ENCODE results near the gene THSD4. TPM values are rescaled to one million over a fixed set of nuclear protein-coding genes. Genes with fewer than 3 reads are reported as not detected.
A peak's percentile ranks its signal among the peaks of the same experiment; 100 is the strongest.

THSD4 gene
- total and polyA plus RNA-seq, 8 donors, result 15.7 to 43.3 (median 19.1) TPM

DNA sequence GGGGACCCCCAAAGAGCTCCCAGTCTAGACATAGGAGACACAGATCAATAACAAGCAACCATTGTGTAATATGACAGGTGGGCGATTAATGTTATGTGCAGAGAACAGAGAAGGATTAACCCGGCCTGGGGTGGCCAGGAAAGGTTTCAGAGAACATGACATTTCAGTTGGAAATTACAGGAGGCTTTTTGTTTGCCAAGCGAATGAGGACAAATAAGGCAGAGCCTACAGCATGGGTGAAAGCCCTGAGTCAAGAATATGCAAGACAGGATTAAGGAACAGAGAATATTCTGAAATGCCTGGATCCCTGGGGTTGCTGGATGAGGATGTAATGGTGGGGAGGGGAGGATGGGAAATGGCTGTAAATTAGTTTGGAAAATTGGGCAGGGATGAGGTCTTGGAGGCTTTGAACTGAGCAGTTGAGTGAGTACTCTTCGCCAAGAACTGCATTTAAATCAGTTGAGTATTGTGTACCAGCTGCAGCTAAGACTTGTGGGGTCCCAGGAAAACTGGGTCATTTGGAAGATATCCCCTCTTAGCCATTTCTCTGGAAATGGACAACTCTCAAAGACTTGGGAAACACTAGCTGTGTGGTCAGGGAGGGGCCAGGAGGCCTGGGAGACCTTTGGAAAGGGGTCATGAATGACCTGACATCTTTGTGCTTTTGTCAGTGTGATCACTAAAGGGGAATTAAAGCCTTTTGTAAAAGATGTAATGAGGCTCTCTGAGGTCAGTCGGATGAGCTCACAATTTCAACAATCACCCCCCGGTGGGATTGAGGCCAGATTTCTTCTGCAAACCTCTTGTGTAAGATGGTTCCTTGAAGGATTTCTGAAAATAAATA, 496.5 kb downstream of the THSD4 start:
- Histone ChIP-seq H3K27me3 (no peaks in the 10 kb centered on the region), H3K9me3 (no peaks in the 10 kb centered on the region), H3K27ac (peak overlapping the region in 1 of 2 donors; percentile 1), H3K4me3 (no peak overlapping the region), H3K36me3 (no peaks in the 10 kb centered on the region), H3K4me1 (no peaks in the 10 kb centered on the region)
- no peak for ATAC-seq
- intact Hi-C loops (cut with DNase I), result no loop called here
- TF ChIP-seq, protein P1, sequence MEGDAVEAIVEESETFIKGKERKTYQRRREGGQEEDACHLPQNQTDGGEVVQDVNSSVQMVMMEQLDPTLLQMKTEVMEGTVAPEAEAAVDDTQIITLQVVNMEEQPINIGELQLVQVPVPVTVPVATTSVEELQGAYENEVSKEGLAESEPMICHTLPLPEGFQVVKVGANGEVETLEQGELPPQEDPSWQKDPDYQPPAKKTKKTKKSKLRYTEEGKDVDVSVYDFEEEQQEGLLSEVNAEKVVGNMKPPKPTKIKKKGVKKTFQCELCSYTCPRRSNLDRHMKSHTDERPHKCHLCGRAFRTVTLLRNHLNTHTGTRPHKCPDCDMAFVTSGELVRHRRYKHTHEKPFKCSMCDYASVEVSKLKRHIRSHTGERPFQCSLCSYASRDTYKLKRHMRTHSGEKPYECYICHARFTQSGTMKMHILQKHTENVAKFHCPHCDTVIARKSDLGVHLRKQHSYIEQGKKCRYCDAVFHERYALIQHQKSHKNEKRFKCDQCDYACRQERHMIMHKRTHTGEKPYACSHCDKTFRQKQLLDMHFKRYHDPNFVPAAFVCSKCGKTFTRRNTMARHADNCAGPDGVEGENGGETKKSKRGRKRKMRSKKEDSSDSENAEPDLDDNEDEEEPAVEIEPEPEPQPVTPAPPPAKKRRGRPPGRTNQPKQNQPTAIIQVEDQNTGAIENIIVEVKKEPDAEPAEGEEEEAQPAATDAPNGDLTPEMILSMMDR (IDR thresholded peaks at IDR 0.05), result no peak
- DNase-seq, result no peak

DNA sequence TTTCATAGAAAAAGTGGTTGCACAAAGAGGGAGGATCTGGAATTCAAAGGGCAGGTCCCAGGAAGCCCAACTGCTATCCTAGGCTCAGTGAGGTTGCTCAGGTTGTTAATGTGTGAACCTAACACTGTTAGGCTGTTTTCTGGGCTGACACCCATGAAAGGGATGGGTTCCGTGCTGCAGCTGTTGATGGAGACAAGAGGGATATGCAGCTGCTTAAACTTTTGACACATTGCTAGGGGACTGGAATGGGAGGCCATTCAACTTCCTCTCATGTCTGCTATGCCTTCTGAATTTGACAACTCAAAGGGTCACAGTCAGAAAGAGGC, 497.1 kb downstream of the THSD4 start:
- no peaks in the 10 kb centered on the region for H3K27me3 ChIP-seq
- intact Hi-C loops (cut with DNase I), result no loop called here
- H3K9me3 ChIP-seq, result no peaks in the 10 kb centered on the region
- no peak overlapping the region for H3K4me3 ChIP-seq
- peak overlapping the region in 1 of 2 donors; percentile 28 for H3K27ac ChIP-seq
- DNase-seq, result no peak
- TF ChIP-seq, protein P1 (IDR thresholded peaks at IDR 0.05), result no peak
- H3K4me1 ChIP-seq, result no peaks in the 10 kb centered on the region
- peak; percentile 11 for ATAC-seq
- no peaks in the 10 kb centered on the region for H3K36me3 ChIP-seq

DNA sequence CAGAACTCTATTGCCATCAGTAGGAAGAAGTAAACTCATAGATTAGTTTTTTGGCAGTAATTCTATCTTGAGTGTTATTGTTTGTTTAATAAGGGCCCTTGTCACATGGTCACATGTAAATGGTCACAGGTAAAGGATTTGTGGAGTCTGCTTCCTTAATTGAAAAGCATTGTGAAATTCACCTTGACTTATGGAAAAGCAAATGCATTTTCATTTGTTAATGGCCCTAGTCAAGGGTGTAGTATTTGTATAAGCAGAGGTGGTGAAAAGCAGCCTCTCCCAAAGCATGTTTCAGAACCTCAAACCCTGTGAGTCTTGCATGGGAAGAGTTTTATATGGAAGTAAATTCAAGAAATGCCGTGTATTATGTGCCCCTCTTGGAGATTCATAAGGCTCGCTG, 497.6 kb downstream of the THSD4 start:
- no peaks in the 10 kb centered on the region for H3K4me1 ChIP-seq
- intact Hi-C loops (cut with DNase I), result no loop called here
- DNase-seq, result no peak

DNA sequence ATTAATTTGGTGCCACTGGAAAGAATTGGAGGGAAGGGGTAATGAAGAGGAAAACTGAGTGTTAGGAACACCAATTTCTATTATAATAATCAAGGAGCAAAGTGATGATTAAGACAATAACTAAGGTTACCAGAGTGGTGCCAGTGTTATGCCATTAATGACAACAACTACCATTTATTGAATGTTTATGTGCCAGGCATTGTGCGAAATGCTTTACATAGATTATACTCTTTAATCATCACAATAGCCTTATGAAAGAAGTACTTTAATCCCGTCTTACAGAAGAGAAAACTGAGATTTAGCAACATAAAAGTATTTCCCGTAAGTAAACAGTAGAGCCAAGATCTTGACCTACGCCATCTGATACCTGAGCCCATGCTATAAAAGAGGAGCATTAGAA, 507.8 kb downstream of the THSD4 start:
- no peak overlapping the region for H3K4me3 ChIP-seq
- intact Hi-C loops (cut with DNase I), result no loop called here
- DNase-seq (no peak), ATAC-seq (no peak)
- TF ChIP-seq, protein P1 (IDR thresholded peaks at IDR 0.05), result no peak
- no peak overlapping the region for H3K27ac ChIP-seq
- H3K9me3 ChIP-seq, result no peaks in the 10 kb centered on the region
- H3K36me3 ChIP-seq, result no peaks in the 10 kb centered on the region
- no peaks in the 10 kb centered on the region for H3K27me3 ChIP-seq
- H3K4me1 ChIP-seq, result no peaks in the 10 kb centered on the region

More for the DNA sequence above, 497.6 kb downstream of the THSD4 start:
- TF ChIP-seq, protein P1 (IDR thresholded peaks at IDR 0.05), result no peak
- Histone ChIP-seq H3K36me3 (no peaks in the 10 kb centered on the region), H3K4me3 (no peak overlapping the region), H3K27ac (peak overlapping the region in 1 of 2 donors; percentile 28), H3K9me3 (no peaks in the 10 kb centered on the region), H3K27me3 (no peaks in the 10 kb centered on the region)
- ATAC-seq, result peak; percentile 64

DNA sequence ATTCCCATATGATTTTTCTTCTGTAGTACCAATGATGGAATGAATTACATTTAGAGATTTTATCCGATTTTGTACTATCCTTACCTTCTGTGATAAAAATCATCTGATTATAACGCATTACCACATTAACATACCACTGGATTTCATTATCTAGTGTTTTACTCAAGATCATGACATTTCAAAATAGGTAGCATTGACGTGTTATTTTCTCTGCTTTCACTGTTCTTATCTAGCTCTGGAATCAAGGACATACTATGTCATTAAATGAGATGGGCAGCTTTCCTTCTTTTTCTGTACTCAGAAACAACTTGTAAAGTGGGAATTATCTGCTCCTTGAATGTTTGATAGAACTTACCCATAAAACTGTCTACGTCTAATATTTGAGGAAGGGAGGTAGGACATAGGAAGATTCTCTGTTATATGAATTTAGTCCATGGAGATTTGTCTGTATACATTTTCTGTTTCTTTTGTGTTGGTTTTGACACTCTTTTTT, 511.4 kb downstream of the THSD4 start:
- peaks cover 0 to 5% of the 10 kb centered on the region in 2 donors for H3K4me1 ChIP-seq
- no peak for ATAC-seq

More for the DNA sequence above, 511.4 kb downstream of the THSD4 start:
- TF ChIP-seq, protein P1 (IDR thresholded peaks at IDR 0.05), result no peak
- Histone ChIP-seq H3K27ac (no peak overlapping the region), H3K4me3 (no peak overlapping the region), H3K36me3 (no peaks in the 10 kb centered on the region), H3K27me3 (no peaks in the 10 kb centered on the region), H3K9me3 (no peaks in the 10 kb centered on the region)
- DNase-seq, result no peak
- intact Hi-C loops (cut with DNase I), result no loop called here
